ENCODE measurements around the gene ATOX1.

GRCh38 chr5:151707567-151707966 is 50.9 kb downstream of the ATOX1 start:
- TF ChIP-seq, protein P1, sequence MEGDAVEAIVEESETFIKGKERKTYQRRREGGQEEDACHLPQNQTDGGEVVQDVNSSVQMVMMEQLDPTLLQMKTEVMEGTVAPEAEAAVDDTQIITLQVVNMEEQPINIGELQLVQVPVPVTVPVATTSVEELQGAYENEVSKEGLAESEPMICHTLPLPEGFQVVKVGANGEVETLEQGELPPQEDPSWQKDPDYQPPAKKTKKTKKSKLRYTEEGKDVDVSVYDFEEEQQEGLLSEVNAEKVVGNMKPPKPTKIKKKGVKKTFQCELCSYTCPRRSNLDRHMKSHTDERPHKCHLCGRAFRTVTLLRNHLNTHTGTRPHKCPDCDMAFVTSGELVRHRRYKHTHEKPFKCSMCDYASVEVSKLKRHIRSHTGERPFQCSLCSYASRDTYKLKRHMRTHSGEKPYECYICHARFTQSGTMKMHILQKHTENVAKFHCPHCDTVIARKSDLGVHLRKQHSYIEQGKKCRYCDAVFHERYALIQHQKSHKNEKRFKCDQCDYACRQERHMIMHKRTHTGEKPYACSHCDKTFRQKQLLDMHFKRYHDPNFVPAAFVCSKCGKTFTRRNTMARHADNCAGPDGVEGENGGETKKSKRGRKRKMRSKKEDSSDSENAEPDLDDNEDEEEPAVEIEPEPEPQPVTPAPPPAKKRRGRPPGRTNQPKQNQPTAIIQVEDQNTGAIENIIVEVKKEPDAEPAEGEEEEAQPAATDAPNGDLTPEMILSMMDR (IDR thresholded peaks at IDR 0.05) = no peak
- TF ChIP-seq POLR2A (IDR thresholded peaks at IDR 0.05) = no peak
